Stimulated activated CD4-positive, alpha-beta T cell treated with anti-CD3 and anti-CD28 coated beads, Interleukin-1b, Interleukin-23, amount 100 ng/mL, for 48 hours (primary cell): ENCODE measurements around the gene NDUFB6.
"Not testable (repeated sequence)": the region's sequence is repeated elsewhere in the genome, so short reads cannot be mapped to it uniquely, and the experiment has no call there.

ENCODE experiments used
- DNase-seq: peaks from one replicate; pipeline ENCODE4 v3.0.0-alpha.2; 2020

NDUFB6 gene

GRCh38 chr9:32570262-32570661 is 2.7 kb downstream of the NDUFB6 start:
- no peak for DNase-seq

- DNase-seq, result no peak
These were observed 6.2 kb downstream of the NDUFB6 start for GRCh38 chr9:32566770-32567169.

DNA sequence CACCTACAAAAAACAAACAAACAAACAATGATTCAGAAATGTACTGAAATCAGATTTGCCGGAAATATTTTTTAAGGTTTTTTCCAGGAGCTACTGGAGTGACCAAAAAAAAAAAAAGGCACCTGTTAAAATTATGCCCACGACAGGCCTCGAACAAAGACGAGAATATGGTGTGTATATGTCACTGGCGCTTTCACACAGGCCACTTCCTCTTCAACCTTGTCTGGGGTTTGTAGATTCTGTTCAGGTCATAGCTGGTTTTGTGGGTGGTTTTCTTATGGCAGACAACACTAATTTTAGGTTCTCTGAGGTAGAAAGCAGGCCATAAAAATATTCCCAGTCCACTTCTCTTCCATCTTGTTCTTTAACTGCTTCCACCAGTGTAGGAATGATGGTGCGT is 7.0 kb downstream of the NDUFB6 start:
- DNase-seq, result no peak

- DNase-seq, result no peak
These were observed 14.5 kb downstream of the NDUFB6 start for GRCh38 chr9:32558408-32558934.

GRCh38 chr9:32554591-32554990 is 18.4 kb downstream of the NDUFB6 start:
- DNase-seq, result no peak

- DNase-seq, result no peak
These were observed 18.9 kb downstream of the NDUFB6 start for GRCh38 chr9:32554107-32554506.

GRCh38 chr9:32552172-32552872 is 20.6 kb downstream of the NDUFB6 start, which contains the start of the genes SMIM27 and TOPORS:
SMIM27 (plus strand) TSS chr9:32552327; CDS start chr9:32552435, 108 bp downstream.
TOPORS (minus strand) TSS chr9:32552586; CDS start chr9:32552436, 150 bp downstream.
- DNase-seq, result peak; percentile 90

GRCh38 chr9:32551276-32552051 is 21.5 kb downstream of the NDUFB6 start:
- peak; percentile 60 for DNase-seq

- peak; percentile 90 for DNase-seq
These were observed 22.2 kb downstream of the NDUFB6 start for GRCh38 chr9:32550562-32551275.

GRCh38 chr9:32550150-32550561 is 22.8 kb downstream of the NDUFB6 start:
- DNase-seq, result no peak

DNA sequence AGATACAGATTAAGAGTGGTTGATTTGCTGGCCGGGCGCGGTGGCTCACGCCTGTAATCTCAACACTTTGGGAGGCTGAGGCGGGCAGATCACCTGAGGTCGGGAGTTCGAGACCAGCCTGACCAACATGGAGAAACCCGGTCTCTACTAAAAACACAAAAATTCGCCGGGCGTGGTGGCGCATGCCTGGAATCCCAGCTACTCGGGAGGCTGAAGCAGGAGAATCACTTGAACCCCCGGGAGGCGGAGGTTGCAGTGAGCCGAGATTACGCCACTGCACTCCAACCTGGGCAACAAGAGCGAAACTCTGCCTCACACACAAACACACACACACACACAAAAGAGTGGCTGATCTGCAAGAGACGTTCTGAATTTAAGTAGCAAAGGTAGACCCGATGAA is 24.7 kb downstream of the NDUFB6 start:
- not testable (repeated sequence) for DNase-seq

GRCh38 chr9:32545884-32546283 is 27.1 kb downstream of the NDUFB6 start:
- DNase-seq, result no peak

- no peak for DNase-seq
These were observed 29.9 kb downstream of the NDUFB6 start for GRCh38 chr9:32543047-32543446.

DNA sequence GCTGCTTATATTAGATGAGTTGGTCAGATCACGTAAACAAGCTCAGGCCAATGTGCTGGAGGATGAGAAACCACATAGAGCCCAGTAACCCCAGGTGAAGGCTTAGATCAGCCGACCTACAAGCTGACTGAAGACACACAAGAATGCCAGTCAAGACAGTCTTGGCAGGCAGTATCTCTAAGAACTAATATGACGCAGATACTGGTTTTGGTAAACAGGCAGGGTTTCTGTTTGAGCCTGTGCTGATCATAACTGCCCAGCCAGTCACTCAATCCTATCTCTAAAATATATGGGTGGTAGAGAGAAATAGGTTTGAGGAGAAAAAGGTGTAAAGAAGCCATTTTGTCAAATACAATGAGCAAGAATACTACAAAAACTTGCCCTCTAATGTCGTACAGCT is 39.1 kb downstream of the NDUFB6 start:
- no peak for DNase-seq

DNA sequence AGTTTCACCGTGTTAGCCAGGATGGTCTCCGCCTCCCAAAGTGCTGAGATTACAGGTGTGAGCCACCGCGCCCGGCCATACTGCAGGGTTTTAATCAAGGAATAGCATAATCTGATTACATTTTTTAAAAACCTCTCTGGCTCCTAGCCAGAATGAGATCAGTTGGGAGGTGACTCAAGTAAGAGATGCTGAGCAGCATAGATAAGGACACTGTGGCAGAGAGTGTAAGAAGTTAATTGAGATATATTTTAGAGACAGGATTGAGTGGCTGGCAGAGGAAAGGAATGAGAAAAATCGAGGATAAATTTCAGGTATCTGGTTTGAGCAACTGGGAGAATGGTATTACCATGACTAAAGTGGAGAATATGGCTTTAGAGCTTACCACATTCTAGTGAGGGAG is 39.6 kb downstream of the NDUFB6 start:
- DNase-seq, result no peak

- no peak for DNase-seq
These were observed 46.3 kb downstream of the NDUFB6 start for GRCh38 chr9:32526707-32527048.

DNA sequence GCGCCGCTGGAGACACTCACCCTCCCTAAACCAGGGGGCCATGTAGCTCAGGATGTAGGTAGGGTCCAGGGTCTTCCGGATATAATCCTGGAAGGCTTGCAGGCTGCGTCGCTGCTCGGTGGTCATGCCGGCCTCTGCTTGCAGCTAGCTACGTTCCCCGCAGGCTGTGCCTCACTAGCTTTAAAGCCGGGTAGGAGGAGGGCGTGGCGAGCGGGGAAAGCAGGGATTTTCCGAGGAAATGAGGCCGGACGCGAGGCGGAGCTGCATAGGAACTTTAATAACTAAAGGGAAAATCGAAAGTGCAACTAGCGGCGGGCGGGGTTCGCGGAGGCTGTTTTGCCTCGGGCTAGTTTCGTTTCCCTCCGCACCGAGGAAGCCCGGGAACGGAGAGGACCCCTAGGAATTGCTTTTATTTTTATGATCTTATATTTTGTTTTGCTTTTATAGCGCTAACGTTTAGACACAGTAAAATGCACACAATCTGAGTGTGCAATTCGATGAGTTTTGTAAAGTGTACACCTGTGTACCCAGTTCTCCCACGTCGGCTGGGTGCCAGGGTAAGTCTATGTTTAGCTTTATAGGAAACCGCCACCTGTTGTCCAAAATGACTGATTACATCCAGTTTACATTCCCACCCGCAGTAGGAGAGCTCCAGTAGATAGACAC is 46.8 kb downstream of the NDUFB6 start, which contains the start of gene RIGI:
TSS of gene RIGI (minus strand) at position 156 of the 666 bp plus-strand sequence. CDS start at position 126, 30 bp downstream.
- peak; percentile 70 for DNase-seq

DNA sequence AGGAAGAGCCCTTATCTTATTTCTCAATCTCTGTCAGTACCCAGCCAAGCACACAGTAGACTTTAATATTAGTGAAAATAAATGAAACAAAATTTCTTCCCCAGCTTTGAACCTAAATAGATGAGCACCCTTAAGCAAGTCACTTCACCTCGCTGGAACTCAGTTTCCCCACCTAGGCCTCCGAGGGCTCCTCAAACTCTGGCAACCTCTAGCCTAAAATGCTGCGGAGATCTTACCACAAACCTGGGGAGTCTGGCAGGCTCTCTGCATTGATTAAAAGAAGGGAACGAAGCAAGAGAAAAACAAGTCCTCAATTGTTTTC is 47.3 kb downstream of the NDUFB6 start:
- no peak for DNase-seq

- peak; percentile 8 for DNase-seq
These were observed 47.9 kb downstream of the NDUFB6 start for GRCh38 chr9:32524892-32525708.

DNA sequence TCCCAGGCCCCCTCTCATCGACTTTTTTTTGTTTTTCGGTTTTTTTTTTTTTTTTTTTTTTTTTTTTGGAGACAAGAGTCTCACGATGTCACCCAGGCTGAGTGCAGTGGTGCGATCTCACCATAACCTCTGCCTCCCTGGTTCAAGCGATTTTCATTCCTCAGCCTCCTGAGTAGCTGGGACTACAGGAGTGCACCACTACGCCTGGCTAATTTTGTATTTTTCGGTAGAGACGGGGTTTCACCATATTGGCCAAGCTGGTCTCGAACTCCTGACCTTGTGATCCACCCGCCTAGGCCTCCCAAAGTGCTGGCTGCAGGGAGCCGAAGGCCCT is 48.4 kb downstream of the NDUFB6 start:
- not testable (repeated sequence) for DNase-seq

- DNase-seq, result no peak
These were observed 49.0 kb downstream of the NDUFB6 start for GRCh38 chr9:32523910-32524309.

- no peak for DNase-seq
These were observed 54.7 kb downstream of the NDUFB6 start for GRCh38 chr9:32518276-32518675.
